PC-3 (cell line): ENCODE measurements around the gene ACER3.

Source experiments
- EZH2 ChIP-seq: fragments of 300-600 bp; sonication (generic); IDR thresholded peaks from one replicate; pipeline ENCODE4 v1.6.1; 2017; ENCODE audit warnings: antibody characterized with exemption, mild to moderate bottlenecking, low read length; ENCODE audit not compliant: unreplicated experiment
- EZH2phosphoT487 ChIP-seq: fragments of 300-600 bp; sonication (generic); IDR thresholded peaks from 2 replicates; pipeline ENCODE4 v1.6.1; 2018; ENCODE audit warnings: mild to moderate bottlenecking, antibody characterized with exemption, low read length, borderline replicate concordance
- TF ChIP-seq, protein P1 (sequence below): fragments of 300-600 bp; sonication (generic); conservative IDR thresholded peaks from 2 replicates; pipeline ENCODE4 v1.5.1; 2017; ENCODE audit warnings: antibody characterized with exemption, low read depth, mild to moderate bottlenecking, low read length

- TF ChIP-seq, protein P1, sequence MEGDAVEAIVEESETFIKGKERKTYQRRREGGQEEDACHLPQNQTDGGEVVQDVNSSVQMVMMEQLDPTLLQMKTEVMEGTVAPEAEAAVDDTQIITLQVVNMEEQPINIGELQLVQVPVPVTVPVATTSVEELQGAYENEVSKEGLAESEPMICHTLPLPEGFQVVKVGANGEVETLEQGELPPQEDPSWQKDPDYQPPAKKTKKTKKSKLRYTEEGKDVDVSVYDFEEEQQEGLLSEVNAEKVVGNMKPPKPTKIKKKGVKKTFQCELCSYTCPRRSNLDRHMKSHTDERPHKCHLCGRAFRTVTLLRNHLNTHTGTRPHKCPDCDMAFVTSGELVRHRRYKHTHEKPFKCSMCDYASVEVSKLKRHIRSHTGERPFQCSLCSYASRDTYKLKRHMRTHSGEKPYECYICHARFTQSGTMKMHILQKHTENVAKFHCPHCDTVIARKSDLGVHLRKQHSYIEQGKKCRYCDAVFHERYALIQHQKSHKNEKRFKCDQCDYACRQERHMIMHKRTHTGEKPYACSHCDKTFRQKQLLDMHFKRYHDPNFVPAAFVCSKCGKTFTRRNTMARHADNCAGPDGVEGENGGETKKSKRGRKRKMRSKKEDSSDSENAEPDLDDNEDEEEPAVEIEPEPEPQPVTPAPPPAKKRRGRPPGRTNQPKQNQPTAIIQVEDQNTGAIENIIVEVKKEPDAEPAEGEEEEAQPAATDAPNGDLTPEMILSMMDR, result no peak
- TF ChIP-seq EZH2 (no peak), EZH2phosphoT487 (no peak)
Measured at GRCh38 chr11:76880956-76881355, 20.2 kb downstream of the ACER3 start.
